Neuronal stem cell (in vitro differentiated cells): ENCODE results near the gene CCDC85B.

ENCODE experiments used
- DNase-seq: peaks from one replicate; pipeline ENCODE4 v3.0.0-alpha.2; 2013; ENCODE audit warnings: low spot score
- H2AFZ ChIP-seq: one replicate; pipeline ENCODE4 v1.6.1; 2013; ENCODE audit warnings: mild to moderate bottlenecking, low read length, inconsistent platforms
- H2AK5ac ChIP-seq: 2 replicates; pipeline ENCODE4 v1.6.1; 2013; ENCODE audit warnings: low read depth, mild to moderate bottlenecking, inconsistent platforms, low read length, moderate library complexity, mixed read lengths
- H2BK120ac ChIP-seq: 2 replicates; pipeline ENCODE4 v1.6.1; 2013; ENCODE audit warnings: low read depth, mild to moderate bottlenecking, inconsistent platforms, low read length, moderate library complexity, mixed read lengths
- H2BK12ac ChIP-seq: one replicate; pipeline ENCODE4 v1.6.1; 2013; ENCODE audit warnings: low read length, inconsistent platforms
- H2BK15ac ChIP-seq: 2 replicates; pipeline ENCODE4 v1.6.1; 2013; ENCODE audit warnings: mild to moderate bottlenecking, low read length, inconsistent platforms, mixed read lengths
- H2BK5ac ChIP-seq: one replicate; pipeline ENCODE4 v1.6.1; 2013; ENCODE audit warnings: inconsistent platforms, mild to moderate bottlenecking, low read length, moderate library complexity
- H3K14ac ChIP-seq: one replicate; pipeline ENCODE4 v1.6.1; 2013; ENCODE audit warnings: low read length, inconsistent platforms
- H3K18ac ChIP-seq: 2 replicates; pipeline ENCODE4 v1.6.1; 2013; ENCODE audit warnings: low read length, inconsistent platforms
- H3K23ac ChIP-seq: 2 replicates; pipeline ENCODE4 v1.6.1; 2013; ENCODE audit warnings: low read depth, mild to moderate bottlenecking, mixed read lengths, low read length, inconsistent platforms; ENCODE audit not compliant: poor library complexity
- H3K27ac ChIP-seq: replicated peaks from 3 replicates; pipeline ENCODE4 v1.5.1; 2013; ENCODE audit warnings: low read length, inconsistent platforms
- H3K27me3 ChIP-seq, 3 experiments: 2 replicates each; pipeline ENCODE4 v1.6.1; 2013; ENCODE audit warnings: low read length in 3 of 3, mild to moderate bottlenecking in 2 of 3, inconsistent platforms in 1 of 3, low read depth in 1 of 3, mixed read lengths in 1 of 3, moderate library complexity in 1 of 3; ENCODE audit not compliant: control insufficient read depth in 3 of 3, insufficient read depth in 3 of 3
- H3K36me3 ChIP-seq, 2 donors: replicated peaks in 1 of 2; 2 replicates each; pipeline ENCODE4 v1.6.1; 2013; ENCODE audit warnings: low read length in 2 of 2; ENCODE audit not compliant: control insufficient read depth in 2 of 2, insufficient read depth in 2 of 2
- H3K4ac ChIP-seq: 2 replicates; pipeline ENCODE4 v1.6.1; 2013; ENCODE audit warnings: inconsistent platforms, mild to moderate bottlenecking, low read length, moderate library complexity
- H3K4me1 ChIP-seq, 2 donors: 1 replicate in 1 of 2; 2 replicates in 1 of 2; pipeline ENCODE4 v1.6.1; 2013; ENCODE audit warnings: low read length in 2 of 2, low read depth in 1 of 2; ENCODE audit not compliant: control insufficient read depth in 2 of 2, insufficient read depth in 1 of 2
- H3K4me2 ChIP-seq: one replicate; pipeline ENCODE4 v1.6.1; 2013; ENCODE audit warnings: mild to moderate bottlenecking, low read length, inconsistent platforms; ENCODE audit not compliant: insufficient read depth, poor library complexity, severe bottlenecking
- H3K4me3 ChIP-seq, 2 donors: 2 replicates each; pipeline ENCODE4 v1.5.1; 2013; ENCODE audit warnings: low read length in 2 of 2, mild to moderate bottlenecking in 2 of 2, inconsistent platforms in 1 of 2, moderate library complexity in 1 of 2
- H3K79me1 ChIP-seq: one replicate; pipeline ENCODE4 v1.6.1; 2013; ENCODE audit warnings: low read depth, mild to moderate bottlenecking, inconsistent platforms, low read length, moderate library complexity
- H3K9ac ChIP-seq: one replicate; pipeline ENCODE4 v1.6.1; 2013; ENCODE audit warnings: mild to moderate bottlenecking, low read depth, low read length, inconsistent platforms; ENCODE audit not compliant: poor library complexity
- H3K9me3 ChIP-seq, 2 donors: replicated peaks in 1 of 2; 2 replicates each; pipeline versions ENCODE3 to v1.6.1; 2013; ENCODE audit warnings: low read length in 2 of 2, mild to moderate bottlenecking in 2 of 2, inconsistent platforms in 1 of 2, low read depth in 1 of 2, mixed read lengths in 1 of 2, moderate library complexity in 1 of 2; ENCODE audit not compliant: control insufficient read depth in 2 of 2, insufficient read depth in 1 of 2
- H4K8ac ChIP-seq: one replicate; pipeline ENCODE4 v1.6.1; 2013; ENCODE audit warnings: low read depth, mild to moderate bottlenecking, inconsistent platforms, low read length, moderate library complexity
- H4K91ac ChIP-seq: one replicate; pipeline ENCODE4 v1.6.1; 2013; ENCODE audit warnings: low read length, low read depth, mild to moderate bottlenecking, inconsistent platforms; ENCODE audit not compliant: poor library complexity
- WGBS, 2 donors: extraction: QIAGEN DNeasy Blood & Tissue Kit; methylation state at CpG; one replicate each; pipeline ENCODE4 v1.1.7; 2013; ENCODE audit warnings: missing lambda C conversion rate in 2 of 2, mixed read lengths in 1 of 2; ENCODE audit not compliant: insufficient read length in 2 of 2, insufficient replicate concordance in 1 of 2; ENCODE audit errors: extremely low coverage in 2 of 2; 5-methylcytosine and 5-hydroxymethylcytosine counted together

CCDC85B gene

DNA sequence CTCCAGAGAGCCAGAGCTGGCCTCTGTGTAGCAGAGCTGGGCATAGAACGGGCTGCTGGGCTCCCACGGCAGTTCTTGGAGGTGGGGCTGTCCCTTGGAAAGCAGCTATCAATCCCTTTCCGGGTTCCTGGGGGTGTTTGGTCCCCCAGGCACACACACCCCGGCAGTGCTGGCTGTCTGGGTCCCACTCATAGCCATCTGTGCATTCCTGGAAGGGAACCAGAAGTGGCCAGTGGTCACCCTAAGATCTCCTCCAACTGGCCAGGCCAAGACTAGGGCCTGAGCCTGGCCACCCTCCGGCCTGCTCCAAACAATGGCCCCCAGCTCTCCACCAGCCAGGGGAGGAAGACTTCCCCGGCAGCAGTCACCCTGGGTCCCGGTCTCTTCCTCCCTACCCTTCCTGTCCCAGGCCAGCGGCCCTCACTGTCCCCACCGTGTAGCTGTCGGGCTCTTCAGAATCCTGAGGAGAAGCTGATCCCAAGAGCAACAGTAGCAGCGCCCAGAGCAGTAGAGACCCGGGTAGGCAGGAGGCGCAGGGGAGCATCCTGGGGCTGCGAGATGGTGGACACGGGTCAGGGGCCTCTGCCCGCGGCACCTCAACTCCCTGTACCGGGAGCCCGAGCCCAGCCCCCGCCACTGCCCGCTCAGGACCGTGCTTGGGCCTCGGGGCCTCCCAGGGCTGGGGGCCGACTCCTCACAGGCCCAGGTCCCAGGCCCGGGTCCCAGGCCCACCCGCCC lies 18.5 kb upstream of the CCDC85B start:
- Histone ChIP-seq H2AFZ (peak overlapping the region; percentile 75), H3K27me3 (peaks cover 0 to 5% (median 0%) of the 10 kb centered on the region in 3 experiments), H2BK5ac (no peak overlapping the region), H2BK15ac (peak overlapping the region; percentile 71), H2BK12ac (no peak overlapping the region), H4K91ac (no peak overlapping the region), H3K18ac (peak overlapping the region; percentile 90), H3K27ac (no peak overlapping the region), H4K8ac (no peak overlapping the region), H3K4me3 (peak overlapping the region in 1 of 2 donors; percentile 75), H2AK5ac (peak overlapping the region; percentile 94), H3K79me1 (peaks cover 2% of the 10 kb centered on the region), H3K4ac (no peak overlapping the region), H3K36me3 (peaks cover 1 to 10% of the 10 kb centered on the region in 2 donors), H3K4me1 (peaks cover 5 to 22% of the 10 kb centered on the region in 2 donors), H3K23ac (no peak overlapping the region), H3K9ac (peak overlapping the region; percentile 80), H3K14ac (no peak overlapping the region), H3K9me3 (no peaks in the 10 kb centered on the region), H2BK120ac (no peak overlapping the region), H3K4me2 (peak overlapping the region; percentile 44)
- no CpG with 5 or more reads among the region's 26 CpGs for WGBS, 2 donors
- peak; percentile 23 for DNase-seq

DNA sequence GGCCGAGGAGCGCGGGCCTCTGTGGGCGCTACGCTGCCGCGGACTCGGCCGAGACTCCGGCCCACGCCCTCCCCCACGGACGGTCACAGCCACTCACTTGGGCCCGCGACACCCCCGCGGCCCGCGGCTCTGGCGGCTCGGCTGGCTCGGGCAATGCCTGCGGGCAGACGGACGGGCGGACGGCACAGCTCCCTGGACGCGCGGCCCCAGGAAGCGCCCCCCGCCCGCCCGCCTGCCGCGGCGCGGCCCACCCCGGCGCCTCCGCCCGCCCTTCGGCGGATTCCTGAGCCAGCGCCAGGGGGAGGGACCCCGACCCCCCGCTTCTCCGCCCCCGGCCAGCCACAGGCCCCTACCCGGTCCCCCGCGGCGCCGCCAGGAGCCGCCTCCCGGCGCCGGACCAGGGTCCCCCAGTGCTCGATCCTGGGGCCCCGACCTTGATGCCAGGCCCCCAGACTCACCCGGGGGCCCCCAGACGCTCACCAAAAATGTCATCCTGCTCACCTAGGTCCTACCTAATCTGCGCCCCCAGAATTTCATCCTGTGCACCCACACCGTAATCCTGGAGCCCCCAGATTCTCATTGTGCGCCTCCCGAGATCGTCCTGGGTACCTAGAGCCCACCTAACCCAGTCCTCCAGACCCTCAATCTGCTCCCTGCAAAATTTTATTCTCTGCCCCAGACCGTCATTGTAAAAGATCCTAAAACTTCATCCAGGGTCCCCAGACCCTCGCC lies 17.7 kb upstream of the CCDC85B start, which contains the start of gene EFEMP2:
TSS of gene EFEMP2 (minus strand) at position 215 of the 732 bp plus-strand sequence. CDS start 446 bp downstream, outside the sequence.
- Histone ChIP-seq H3K18ac (peak within 1 kb of the TSS; percentile 97), H3K36me3 (peaks cover 0 to 3% of the 10 kb centered on the region in 2 donors), H2AK5ac (peak within 1 kb of the TSS; percentile 94), H3K4me2 (peak within 1 kb of the TSS; percentile 100), H2BK120ac (no peak within 1 kb of the TSS), H3K23ac (peak within 1 kb of the TSS; percentile 94), H3K4ac (no peak within 1 kb of the TSS), H3K4me1 (peaks cover 3 to 22% of the 10 kb centered on the region in 2 donors), H2BK15ac (peak within 1 kb of the TSS; percentile 71), H3K79me1 (peaks cover 2% of the 10 kb centered on the region), H2AFZ (peak within 1 kb of the TSS; percentile 86), H3K14ac (peak within 1 kb of the TSS; percentile 71), H3K27ac (peak within 1 kb of the TSS; percentile 34), H2BK12ac (peak within 1 kb of the TSS; percentile 73), H4K8ac (peak within 1 kb of the TSS; percentile 65), H3K27me3 (peaks cover 0 to 5% (median 0%) of the 10 kb centered on the region in 3 experiments), H4K91ac (no peak within 1 kb of the TSS), H3K4me3 (peak within 1 kb of the TSS; percentile 40 to 87), H3K9ac (peak within 1 kb of the TSS; percentile 94), H3K9me3 (no peaks in the 10 kb centered on the region), H2BK5ac (no peak within 1 kb of the TSS)
- no CpG with 5 or more reads among the region's 69 CpGs for WGBS, 2 donors
- DNase-seq, result peak; percentile 18

DNA sequence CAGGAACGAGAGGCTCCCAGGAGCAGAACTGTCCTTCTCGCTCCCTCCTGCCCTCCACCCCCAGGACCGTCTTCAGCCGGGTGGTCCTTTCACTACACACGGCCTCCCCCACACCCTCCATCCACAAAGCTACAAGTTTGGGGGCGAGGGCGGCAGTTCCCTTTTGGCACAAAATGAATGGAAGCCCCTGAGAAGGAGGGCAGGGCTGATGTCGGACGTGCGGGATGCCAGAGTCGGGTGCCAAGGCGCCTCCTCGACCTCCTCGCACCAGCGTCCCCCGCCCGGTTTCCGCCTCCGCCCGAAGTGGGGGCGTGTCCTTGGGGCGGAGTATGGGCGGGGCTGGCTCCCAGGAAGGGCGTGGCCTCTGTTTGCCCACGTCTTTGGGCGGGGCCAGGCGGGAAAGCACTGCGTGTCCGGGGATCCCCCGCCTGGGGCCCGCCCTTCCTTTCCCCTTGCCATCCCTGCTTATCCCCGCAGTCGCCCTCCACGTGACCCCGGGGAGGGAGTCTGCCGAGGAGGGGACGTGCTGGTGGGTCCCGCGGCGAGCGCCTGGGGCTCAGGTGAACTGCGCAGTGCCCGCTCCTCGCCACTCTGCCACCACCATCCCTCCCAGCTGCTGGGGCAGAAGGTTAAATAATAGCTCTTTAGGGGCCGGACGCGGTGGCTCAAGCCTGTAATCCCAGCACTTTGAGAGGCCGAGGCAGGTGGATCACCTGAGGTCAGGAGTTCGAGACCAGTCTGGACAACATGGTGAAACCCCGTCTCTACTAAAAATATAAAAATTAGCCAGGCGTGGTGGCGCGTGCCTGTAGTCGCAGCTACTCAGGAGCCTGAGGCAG lies 16.9 kb upstream of the CCDC85B start:
- Histone ChIP-seq H3K36me3 (no peaks in the 10 kb centered on the region), H2BK15ac (no peak overlapping the region), H3K4me2 (peak overlapping the region; percentile 100), H3K79me1 (peaks cover 2% of the 10 kb centered on the region), H2AK5ac (no peak overlapping the region), H3K9me3 (peaks cover 0 to 2% of the 10 kb centered on the region in 2 donors), H4K8ac (no peak overlapping the region), H2BK12ac (peak overlapping the region; percentile 73), H3K4me1 (peaks cover 0 to 22% of the 10 kb centered on the region in 2 donors), H3K4ac (no peak overlapping the region), H3K4me3 (peak overlapping the region; percentile 40 to 86), H2BK5ac (no peak overlapping the region), H3K27ac (peak overlapping the region; percentile 34), H3K14ac (no peak overlapping the region), H3K23ac (peak overlapping the region; percentile 94), H4K91ac (no peak overlapping the region), H2AFZ (peak overlapping the region; percentile 86), H2BK120ac (no peak overlapping the region), H3K27me3 (peaks cover 0 to 5% (median 0%) of the 10 kb centered on the region in 3 experiments), H3K18ac (peak overlapping the region; percentile 93), H3K9ac (peak overlapping the region; percentile 94)
- no CpG with 5 or more reads among the region's 54 CpGs for WGBS, 2 donors
- DNase-seq, result peak; percentile 92
